HG03060 (cell line): Measurements from ENCODE around the gene TTC31.

ENCODE experiments used
- ATAC-seq: cut with Tn5 transposase; IDR thresholded peaks from one replicate; pipeline ENCODE4 v1.9.1; 2021; ENCODE audit warnings: low read depth, moderate number of reproducible peaks; ENCODE audit not compliant: unreplicated experiment

TTC31 gene

DNA sequence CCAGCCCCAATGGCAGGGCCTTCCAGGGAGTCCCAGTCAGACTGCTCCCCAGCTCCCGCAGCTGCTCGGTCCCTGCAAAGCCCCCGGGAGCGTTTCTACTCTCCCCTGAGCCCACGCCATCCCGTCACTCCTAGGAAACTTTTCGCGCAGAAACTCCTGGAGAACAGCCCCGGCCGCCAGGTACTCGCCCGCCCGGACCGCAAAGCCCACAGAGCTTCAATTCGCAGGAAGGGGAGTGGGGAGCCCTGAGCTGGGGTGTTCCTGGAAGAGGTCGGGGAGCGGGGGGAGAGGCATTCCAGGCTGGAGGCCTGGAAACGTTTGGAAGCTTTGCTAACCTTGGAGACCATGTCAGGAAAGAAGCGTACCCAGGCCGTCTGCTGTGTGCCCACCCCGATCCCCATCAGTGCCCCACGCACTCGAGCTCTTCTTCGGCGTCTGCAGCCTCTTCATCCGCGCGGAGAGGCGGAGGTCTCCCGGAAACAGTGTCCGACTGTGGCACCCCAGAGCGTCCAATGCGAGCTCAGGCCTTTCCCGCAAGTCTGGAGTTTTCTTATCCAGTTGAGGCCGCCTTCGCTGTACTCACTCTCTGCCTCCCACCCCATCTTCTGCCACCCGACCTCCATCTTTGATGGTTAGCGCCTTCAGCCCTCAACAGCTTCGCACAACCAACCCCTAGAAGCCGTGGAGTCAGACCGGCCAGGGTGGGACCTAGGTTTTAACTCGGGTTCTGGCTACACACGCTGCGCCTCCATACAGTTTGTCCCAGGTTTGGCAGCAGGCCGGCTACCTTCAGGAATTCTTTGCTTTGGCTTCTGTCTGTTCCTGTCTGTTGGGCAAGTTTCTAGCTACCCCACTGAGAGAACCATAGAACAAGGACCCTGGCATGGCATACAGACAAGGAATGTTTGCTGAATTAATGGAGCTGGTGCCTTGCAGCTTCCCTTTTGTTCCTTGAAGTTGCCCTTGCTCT is 20.9 kb downstream of the TTC31 start:
- ATAC-seq, result no peak

DNA sequence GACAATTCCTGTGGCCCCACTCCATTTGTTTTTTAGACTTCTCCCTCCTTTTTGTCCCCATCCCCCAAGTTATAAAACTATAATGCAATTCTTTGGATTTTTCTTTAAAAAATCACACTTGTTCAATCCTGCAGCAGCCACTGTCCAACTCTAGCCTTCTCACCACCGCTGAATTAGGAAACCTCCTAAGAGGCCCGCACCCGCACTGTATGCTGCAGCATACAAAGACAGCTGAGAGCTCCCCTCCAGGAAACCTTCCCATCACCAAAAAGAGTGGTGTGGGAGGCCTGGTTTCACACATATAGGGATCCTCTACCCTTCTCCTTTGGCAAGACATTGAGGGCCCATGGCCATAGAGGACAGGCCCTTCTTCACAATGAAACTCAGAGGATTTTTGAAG is 21.7 kb downstream of the TTC31 start:
- no peak for ATAC-seq

DNA sequence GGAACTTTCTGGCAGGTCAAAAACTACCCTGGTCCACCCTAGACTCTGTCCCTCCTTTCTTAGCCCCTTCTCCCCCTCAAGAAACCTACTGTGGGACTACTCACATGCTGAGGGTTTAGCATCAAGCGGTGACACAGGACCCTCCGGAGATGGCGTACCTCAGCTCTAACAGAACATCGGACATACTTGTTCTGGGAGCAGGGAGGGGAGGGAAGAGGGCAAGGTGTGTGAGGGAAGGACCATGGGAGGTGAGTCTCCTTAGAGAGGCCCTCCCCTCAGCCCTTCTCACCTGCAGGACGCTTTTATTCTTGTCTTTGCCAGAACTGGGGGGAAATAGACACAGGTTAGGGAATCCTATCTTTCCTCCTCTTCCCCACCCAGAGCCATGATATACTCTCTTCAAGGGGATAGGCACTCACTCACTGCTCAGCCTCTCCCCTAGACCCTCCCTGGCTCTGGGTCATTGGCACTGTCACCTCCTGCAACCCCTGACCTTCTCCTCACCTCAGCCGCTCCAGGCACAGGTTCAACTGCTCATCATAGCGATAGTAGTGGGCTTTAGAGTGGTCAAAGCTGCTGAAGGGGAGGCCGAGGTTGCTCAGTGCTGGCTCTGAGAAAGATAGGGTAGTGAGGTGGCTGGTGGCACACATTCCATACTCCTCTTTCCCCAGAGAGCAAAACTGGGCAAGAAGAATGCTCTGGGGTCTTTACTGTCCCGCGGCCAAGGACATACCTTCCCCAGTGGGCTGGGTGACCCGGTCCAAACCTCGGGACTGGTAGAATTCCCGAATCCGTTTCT is 22.8 kb downstream of the TTC31 start:
- ATAC-seq, result no peak

DNA sequence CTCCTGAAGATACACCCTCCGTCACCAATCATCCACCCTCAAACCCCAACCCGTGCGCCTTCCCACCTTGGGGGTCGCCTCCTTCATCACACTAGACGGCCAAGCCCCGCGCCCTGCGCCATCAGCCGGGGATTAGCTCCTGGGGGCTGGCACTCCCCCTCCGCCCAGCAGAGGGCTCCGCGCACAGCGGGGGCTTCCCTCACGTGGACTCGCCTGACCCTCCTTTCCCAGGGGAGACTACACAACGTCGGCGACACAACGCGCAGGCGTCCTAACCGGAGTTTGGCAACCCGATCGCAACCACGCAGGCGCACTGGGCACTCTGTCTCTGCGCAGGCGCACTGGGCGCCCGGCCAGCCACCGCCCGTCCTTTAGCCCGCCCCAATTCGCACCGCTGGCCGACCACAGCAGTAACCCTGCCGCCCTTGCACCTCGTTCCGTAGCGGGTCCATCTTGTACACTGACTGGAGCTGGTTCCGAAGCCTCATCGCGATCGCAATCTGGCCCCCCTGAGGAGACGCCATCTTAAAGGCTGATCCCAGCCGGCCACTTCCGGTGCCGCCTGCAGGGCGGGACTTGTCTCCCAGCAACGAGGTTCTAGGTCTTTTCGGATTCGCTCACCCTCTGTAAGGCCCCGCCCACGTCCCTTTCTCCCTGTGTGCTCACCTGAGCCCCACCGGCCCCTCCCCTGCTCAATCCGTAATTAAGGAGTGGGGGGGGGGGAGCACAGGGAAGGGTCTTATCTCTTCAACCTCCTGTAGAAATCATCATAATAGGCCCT is 24.5 kb downstream of the TTC31 start, which contains the start of gene PCGF1:
PCGF1 (minus strand) TSS at position 551 of the 781 bp plus-strand sequence; CDS start at position 524, 27 bp downstream.
- peak; percentile 80 for ATAC-seq

DNA sequence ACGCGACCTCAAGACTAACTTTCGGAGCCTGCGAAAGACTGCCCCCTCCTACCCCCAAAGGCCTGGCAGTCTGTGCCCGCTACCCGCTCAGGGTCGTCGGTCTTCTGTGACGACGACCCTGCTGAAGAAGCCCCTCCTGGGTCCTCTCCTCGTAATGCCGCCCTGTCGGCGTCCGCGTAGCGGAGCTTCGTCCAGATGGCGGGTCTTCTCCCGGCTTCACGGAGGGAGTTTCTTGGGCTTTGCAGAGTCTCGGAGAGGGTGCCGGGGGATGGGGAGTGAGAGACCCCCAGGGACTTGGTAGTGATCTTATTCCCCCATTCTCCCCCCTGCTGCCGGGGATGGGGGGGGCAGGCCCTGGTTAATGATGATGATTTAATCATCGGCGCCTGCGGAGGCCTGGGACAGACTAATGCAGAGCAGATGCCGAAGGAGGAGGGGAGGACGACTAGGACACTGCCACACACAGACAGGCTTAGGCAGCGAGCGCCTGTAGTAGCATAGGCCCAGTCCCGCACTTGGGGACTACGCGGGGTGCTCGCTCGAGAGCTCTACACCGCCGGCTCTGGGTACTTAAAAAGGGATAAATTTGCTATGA is 25.1 kb downstream of the TTC31 start:
- ATAC-seq, result no peak

DNA sequence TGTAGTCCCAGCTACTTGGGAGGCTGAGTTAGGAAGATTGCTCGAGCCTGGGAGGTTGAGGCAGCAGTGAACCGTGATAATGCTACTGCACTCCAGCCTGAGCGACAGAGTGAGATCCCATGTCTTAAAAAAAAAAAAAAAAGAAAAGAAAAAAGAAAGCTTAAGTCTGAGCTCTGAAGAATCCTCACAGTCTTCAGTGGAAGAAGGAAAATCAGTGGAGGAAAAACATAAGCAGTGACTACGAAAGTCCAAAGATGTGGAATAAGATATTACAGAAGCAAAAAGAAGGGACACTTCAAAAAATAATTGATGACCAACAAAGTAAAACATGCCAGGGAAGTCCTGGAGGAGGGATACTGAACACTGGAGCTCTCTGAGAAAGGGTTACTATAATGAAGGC is 27.4 kb downstream of the TTC31 start:
- no peak for ATAC-seq

DNA sequence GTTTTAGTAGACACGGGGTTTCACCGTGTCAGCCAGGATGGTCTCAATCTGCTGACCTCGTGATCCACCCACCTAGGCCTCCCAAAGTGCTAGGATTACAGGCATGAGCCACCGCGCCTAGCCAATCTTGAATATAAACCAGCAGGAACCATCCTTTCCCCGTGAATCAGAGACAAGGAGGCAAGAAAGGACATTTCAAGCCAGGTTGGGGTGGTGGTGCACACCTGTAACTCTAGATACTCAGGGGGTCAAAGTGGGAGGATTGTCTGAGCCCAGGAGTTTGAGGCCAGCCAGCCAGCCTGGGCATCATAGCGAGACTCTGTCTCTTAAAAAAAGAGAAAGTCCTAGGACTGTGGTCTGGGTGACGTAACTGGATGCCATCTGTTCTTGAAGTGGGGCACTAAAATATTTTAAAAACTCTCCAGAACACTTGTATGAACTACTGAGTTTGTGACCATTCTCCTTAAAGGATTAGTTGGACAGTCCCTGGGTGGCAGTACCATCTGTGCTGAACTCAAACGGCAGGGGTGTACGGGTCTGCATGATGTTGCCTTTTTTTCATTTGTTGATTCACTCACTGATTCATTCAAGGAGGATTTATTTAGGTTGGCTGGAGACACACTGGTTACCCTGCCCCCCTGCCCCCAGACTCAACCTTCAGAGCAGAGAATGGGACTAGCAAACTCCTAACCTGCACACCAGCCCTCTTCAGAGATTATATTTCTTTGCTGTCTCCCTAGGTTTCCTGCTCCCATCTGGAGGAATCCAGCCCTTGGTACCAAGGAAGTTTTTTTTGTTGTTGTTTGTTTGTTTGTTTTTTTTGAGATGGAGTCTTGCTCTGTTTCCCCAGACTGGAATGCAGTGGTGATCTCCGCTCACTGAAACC is 28.5 kb downstream of the TTC31 start:
- ATAC-seq, result no peak

DNA sequence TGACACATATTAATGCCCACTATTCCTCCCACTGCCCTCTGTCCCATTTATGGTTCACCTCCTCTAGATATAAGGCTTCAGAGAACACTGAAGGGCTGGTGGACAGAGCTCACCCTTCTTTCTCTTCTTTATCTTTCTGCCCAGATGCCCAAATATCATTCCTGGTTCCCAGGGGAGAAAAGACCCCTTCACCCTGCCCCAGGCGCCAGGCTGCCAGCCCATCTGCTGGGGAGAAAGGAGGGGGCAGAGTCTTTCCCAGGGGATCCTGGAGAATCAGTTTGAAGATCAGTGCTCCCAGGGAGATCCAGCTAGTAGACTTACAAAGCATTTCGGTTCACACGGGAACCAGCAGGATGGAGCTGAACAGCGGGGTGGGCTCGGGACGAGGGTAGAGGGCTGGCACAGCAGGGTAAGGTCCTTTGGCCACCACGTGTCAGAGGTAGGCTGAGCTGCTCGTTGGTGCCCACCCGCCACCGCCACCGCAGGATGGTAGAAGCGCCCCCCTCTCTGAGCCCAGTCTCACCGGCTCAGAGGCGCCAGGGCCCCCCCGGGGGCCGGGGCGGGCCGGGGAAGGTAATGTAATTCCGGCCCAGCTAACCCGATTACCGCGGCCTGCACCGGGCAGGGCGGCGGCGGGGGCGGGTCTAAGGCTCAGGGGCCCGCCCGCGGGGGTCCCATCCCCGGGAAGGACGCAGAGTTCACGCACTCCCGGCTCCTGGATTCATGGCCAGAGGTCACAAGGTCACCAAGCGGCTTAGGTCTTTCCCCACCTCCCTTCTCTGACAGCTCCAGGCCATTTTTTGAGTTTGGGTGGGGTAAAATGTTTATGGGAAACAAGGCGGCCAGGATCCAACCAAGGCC is 30.1 kb downstream of the TTC31 start:
- no peak for ATAC-seq

DNA sequence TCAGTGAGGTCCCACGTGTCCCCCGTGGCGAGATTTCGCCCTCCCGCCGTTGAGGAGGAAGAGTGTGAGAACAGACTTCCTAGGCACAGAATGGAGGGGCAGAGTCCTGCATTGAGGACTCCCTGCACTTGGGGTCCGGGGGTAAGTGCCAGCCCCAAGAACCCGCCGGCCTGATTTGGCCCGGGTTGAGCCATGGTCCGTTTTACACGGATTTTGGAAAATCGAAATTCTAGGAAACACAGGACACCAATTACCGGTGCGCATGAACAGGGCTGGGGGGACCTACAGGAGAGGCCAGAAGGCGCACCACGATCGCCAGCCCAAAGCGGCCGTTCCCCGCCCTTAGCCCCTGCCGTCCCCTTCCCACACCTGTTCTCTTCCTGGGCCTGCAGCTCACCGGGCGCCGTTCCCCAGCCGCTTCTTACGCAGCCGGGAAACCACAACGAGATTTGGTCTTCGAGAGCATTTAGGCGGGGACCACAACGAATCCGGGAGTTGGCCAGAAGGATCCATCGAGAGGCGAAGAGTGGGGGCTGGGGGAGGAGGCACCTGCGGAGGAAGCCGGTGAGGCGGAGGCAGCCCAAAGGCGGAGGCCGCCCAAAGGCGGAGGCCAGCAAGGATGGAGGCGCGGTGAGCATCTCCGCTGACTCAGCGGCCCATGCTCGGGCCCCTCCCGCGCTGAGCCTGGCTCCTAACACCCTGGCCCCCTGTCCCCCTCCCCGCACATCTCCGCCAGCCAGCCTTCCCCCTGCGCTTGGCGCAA is 30.9 kb downstream of the TTC31 start:
- no peak for ATAC-seq

DNA sequence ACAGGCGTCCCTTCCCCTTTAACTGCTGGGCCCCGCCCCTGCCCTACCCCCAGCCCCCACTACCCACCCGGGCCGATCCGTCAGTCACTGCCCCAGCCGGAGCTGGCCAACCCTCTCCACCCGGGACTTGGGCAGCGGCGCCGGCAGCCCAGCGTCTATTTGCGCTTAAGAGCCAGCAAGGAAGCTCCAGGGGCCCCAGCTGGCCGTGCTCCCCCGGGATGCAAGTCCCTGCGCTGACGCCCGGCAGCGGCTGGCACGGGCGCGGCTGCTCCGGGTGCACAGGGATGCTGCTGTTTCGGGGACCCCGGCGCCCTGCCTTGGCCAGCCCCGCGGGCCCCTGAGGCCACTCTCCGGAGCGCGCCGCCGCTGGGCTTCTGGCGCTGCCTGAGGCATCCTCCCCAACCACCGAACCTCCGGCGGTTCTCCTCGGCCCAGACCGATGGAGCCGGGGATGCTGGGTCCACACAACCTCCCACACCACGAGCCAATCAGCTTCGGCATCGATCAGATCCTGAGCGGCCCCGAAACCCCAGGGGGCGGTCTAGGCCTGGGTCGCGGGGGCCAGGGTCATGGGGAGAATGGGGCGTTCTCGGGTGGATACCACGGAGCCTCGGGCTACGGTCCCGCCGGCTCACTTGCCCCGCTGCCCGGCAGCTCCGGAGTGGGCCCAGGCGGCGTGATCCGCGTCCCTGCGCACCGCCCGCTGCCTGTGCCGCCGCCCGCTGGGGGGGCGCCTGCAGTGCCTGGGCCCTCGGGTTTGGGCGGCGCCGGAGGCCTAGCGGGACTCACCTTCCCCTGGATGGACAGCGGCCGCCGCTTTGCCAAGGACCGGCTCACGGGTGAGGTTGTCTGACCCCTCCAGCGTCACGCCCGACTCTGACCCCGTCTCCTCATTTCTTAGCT is 31.7 kb downstream of the TTC31 start, which contains the start of gene TLX2:
TLX2 (plus strand) TSS at position 83 of the 903 bp plus-strand sequence; CDS start at position 440, 357 bp downstream.
- no peak for ATAC-seq

DNA sequence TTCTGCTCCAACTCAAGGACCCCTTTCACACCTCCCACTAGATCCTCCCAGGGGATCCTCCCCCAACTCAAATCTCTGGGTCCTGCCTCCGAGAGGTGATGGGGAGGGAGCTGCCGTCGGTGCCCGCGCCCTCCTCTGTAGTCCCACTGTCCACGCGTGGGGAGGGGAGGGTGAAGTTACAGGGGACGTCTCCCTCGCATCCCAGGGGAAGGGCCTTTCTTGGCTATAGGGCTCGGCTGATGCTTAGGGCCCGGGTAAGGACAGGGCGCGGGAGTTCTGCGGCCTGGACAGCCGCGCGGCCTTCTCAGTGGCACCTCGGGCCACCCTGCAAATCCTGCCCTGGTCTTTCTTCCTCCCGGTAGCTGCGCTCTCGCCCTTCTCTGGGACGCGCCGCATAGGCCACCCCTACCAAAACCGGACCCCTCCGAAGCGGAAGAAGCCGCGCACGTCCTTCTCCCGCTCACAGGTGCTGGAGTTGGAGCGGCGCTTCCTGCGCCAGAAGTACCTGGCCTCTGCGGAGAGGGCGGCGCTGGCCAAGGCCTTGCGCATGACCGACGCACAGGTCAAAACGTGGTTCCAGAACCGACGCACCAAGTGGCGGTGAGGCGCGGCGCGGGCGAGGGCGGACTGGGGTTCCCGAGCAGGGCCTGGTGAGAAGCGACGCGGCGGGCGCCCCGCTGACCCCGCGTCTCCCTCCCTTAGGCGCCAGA is 32.5 kb downstream of the TTC31 start:
- no peak for ATAC-seq

DNA sequence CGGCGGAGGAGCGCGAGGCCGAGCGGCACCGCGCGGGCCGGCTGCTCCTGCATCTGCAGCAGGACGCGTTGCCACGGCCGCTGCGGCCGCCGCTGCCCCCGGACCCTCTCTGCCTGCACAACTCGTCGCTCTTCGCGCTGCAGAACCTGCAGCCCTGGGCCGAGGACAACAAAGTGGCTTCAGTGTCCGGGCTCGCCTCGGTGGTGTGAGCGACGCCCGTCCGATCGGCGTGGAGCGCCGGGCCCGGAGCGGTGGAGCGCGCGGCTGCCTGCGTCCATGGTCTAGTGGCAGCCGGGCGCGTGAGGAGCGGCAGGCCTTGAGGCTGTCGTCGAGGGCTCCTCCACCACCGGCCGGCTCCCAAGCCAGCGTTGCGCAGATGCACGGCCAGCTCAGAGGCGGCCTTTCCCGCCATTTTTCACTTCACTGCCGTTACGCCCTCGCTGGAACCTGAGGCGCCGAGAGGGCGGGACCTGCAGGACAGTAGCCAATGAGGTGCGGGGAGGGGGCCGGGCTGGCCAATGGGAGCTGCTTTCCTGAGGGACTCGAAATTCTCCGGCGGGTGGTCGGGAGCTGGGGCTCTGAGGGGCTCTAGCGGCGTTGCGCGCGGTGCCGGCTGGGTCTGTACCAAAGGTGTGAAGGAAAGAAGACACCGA is 33.2 kb downstream of the TTC31 start:
- no peak for ATAC-seq

DNA sequence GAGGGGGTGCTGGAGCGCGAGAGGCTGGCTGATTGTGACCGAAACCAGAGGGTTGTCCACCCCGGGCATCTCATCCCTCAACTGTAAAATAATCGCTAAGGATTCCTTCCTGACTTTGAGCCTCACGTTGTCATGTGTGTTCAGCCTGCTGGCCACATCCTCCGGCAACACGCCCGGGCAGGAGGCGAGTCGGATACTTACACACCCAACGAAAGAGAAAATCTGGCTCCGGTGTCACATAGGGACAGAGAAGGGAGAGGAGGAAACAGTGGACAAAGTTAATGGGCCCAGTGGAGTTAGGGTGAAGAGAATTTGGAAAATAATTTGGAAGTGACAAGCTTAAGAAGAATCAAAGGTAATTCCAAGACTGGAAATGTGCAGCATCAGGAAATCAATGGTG is 33.8 kb downstream of the TTC31 start:
- ATAC-seq, result no peak

DNA sequence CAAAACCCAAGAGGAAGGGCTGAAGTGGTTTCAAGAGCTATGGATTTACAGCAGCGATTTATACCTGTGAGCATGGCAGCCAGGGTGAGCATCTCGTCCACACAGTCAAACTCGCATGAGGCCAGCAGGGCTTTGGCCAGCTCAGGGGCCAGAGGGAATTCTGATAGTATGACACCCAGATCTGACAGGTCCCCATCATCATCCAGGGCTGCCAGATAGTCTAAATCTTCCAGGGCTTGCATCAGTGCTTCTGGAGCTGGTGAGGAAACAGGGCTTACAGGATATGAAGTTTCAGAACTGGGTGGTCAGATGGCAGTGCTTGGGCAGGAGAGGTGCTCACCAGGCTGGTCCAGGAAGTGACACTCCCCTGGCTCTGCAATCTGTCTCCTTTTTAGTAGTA is 39.6 kb downstream of the TTC31 start:
- ATAC-seq, result no peak

DNA sequence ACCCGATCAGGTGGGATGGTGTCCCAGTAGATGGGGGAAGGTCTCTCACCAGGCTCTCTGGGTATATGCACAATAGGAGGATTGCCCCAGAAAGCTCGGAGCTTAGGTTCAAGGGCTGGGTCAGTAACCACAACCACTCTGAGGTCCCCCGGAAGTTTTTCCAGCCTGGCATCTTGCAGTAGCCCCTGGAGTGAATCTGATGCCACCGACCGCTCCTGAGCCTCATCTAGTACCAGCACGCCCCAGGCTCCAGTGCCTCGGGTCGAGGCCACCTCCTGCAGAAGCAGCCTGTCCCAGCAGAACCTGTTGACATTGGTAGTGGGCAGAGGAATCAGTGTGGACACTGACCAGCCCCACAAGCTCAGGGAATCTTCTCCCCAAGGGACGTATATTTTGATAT is 41.1 kb downstream of the TTC31 start:
- ATAC-seq, result no peak
